ENCODE measurements around the gene BBX.

DNA sequence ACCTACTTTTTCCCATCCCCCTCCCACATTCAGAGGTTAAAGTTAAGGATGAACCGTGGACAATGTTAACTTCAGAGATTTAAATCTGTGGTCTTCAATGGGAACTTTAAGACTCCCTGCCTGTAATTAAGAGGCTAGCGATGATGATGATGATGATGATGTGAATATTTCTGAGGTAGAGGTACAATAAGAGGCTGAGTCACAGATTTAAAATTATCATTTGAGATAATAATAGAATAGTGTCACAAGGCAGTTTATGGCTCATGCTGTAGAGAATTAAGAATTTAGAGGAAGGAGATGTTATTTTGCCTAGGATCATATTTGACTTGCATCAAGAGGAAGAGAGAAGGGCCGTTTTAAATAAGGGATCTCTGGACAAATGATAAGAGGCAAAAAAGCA, 146.2 kb downstream of the BBX start:
- TF ChIP-seq CTCF (IDR thresholded peaks at IDR 0.05; ENCODE audit: poor library complexity, severe bottlenecking) (no peak), SMC3 (conservative IDR thresholded peaks at IDR 0.05; ENCODE audit: poor library complexity) (no peak), RAD21 (conservative IDR thresholded peaks at IDR 0.05) (no peak), TAF1 (IDR thresholded peaks at IDR 0.05; ENCODE audit: low read depth) (no peak), REST (IDR thresholded peaks at IDR 0.05; ENCODE audit: borderline replicate concordance) (no peak), POLR2AphosphoS5 (IDR thresholded peaks at IDR 0.05) (no peak), EZH2 (IDR thresholded peaks at IDR 0.05; ENCODE audit: borderline replicate concordance, insufficient read depth, low read length, poor library complexity, severe bottlenecking) (no peak), EP300 (conservative IDR thresholded peaks at IDR 0.05; ENCODE audit: poor library complexity, severe bottlenecking) (no peak)

Measured in neural cell (in vitro differentiated cells).